ENCODE results near the gene PHC3. TPM values are rescaled to one million over a fixed set of nuclear protein-coding genes. Genes with fewer than 3 reads are reported as not detected.

Gene PHC3
- total RNA-seq, 3 donors from 2014 or later (not counting 1 experiment from before 2014, with no cell fraction given) = 121 to 130 (median 125) TPM

GRCh38 chr3:170189398-170190256 lies 8.1 kb upstream of the PHC3 start:
- peak; percentile 23 for TF ChIP-seq CTCF (IDR thresholded peaks at IDR 0.05)
- Mint-ChIP-seq H3K27me3 (ENCODE audit: low read depth in 2 of 2) (peaks cover 0 to 10% of the 10 kb centered on the region in 2 donors), H3K9me3 (no peaks in the 10 kb centered on the region), H3K36me3 (no peaks in the 10 kb centered on the region), H3K4me3 (no peak overlapping the region), H3K4me1 (peaks cover 0 to 11% of the 10 kb centered on the region in 2 donors), H3K27ac (no peak overlapping the region)
- H3K4me1 ChIP-seq (ENCODE audit: control insufficient read depth, insufficient read depth, low read length) = peaks cover 3% of the 10 kb centered on the region
- ATAC-seq = peak in 1 of 3 donors; percentile 20
- no peaks in the 10 kb centered on the region for H3K9me3 ChIP-seq (ENCODE audit: control insufficient read depth, insufficient read depth, low read length)
- no peaks in the 10 kb centered on the region for H3K36me3 ChIP-seq (ENCODE audit: control insufficient read depth, insufficient read depth, low read length)
- 91% methylated on average over 4 of the region's 4 CpGs for WGBS (ENCODE audit: insufficient coverage)
- no peak for DNase-seq
- intact Hi-C loops (cut with micrococcal nuclease) = no loop called here
- no peaks in the 10 kb centered on the region for H3K27me3 ChIP-seq (ENCODE audit: control insufficient read depth, insufficient read depth, low read length)
- no peak overlapping the region for H3K27ac ChIP-seq (ENCODE audit: low read length)
- no peak overlapping the region for H3K4me3 ChIP-seq (ENCODE audit: low read length)

GRCh38 chr3:170180079-170180907 lies 1.2 kb downstream of the PHC3 start:
- Histone ChIP-seq H3K4me3 (ENCODE audit: low read length) (peak overlapping the region; percentile 84), H3K4me1 (ENCODE audit: control insufficient read depth, insufficient read depth, low read length) (peaks cover 26% of the 10 kb centered on the region), H3K9me3 (ENCODE audit: control insufficient read depth, insufficient read depth, low read length) (no peaks in the 10 kb centered on the region), H3K36me3 (ENCODE audit: control insufficient read depth, insufficient read depth, low read length) (peaks cover 23% of the 10 kb centered on the region), H3K27ac (ENCODE audit: low read length) (peak overlapping the region; percentile 97), H3K27me3 (ENCODE audit: control insufficient read depth, insufficient read depth, low read length) (no peaks in the 10 kb centered on the region)
- no peak for TF ChIP-seq CTCF (IDR thresholded peaks at IDR 0.05)
- ATAC-seq (peak; percentile 6 to 45 (median 27)), DNase-seq (peak in 1 of 2 donors; percentile 49)
- H3K36me3 Mint-ChIP-seq = no peaks in the 10 kb centered on the region
- intact Hi-C loops (cut with micrococcal nuclease) = loop anchor here (2.0 to 5.0 kb wide), 3 partner anchors 43 to 418 kb away; partner anchors contain the start of genes PRKCI and SKIL
- peaks cover 32 to 40% of the 10 kb centered on the region in 2 donors for H3K4me1 Mint-ChIP-seq
- H3K9me3 Mint-ChIP-seq = no peaks in the 10 kb centered on the region
- H3K4me3 Mint-ChIP-seq = peak overlapping the region; percentile 97
- peak overlapping the region; percentile 96 to 99 for H3K27ac Mint-ChIP-seq
- WGBS (ENCODE audit: insufficient coverage) = 7% methylated on average over 11 of the region's 16 CpGs
- H3K27me3 Mint-ChIP-seq (ENCODE audit: low read depth in 2 of 2) = no peaks in the 10 kb centered on the region

- peak overlapping the region; percentile 97 for H3K27ac ChIP-seq (ENCODE audit: low read length)
- H3K9me3 ChIP-seq (ENCODE audit: control insufficient read depth, insufficient read depth, low read length) = no peaks in the 10 kb centered on the region
- Mint-ChIP-seq H3K4me1 (peaks cover 36 to 45% of the 10 kb centered on the region in 2 donors), H3K9me3 (no peaks in the 10 kb centered on the region), H3K27me3 (ENCODE audit: low read depth in 2 of 2) (no peaks in the 10 kb centered on the region), H3K27ac (peak overlapping the region; percentile 96 to 99), H3K36me3 (no peaks in the 10 kb centered on the region), H3K4me3 (peak overlapping the region; percentile 97)
- intact Hi-C loops (cut with micrococcal nuclease) = no loop called here
- 29% methylated on average over 1 of the region's 1 CpG for WGBS (ENCODE audit: insufficient coverage)
- TF ChIP-seq CTCF (IDR thresholded peaks at IDR 0.05) = no peak
- H3K36me3 ChIP-seq (ENCODE audit: control insufficient read depth, insufficient read depth, low read length) = peaks cover 31% of the 10 kb centered on the region
- no peak overlapping the region for H3K4me3 ChIP-seq (ENCODE audit: low read length)
- ATAC-seq (no peak), DNase-seq (no peak)
- H3K27me3 ChIP-seq (ENCODE audit: control insufficient read depth, insufficient read depth, low read length) = no peaks in the 10 kb centered on the region
- H3K4me1 ChIP-seq (ENCODE audit: control insufficient read depth, insufficient read depth, low read length) = peaks cover 26% of the 10 kb centered on the region
These were observed 2.1 kb downstream of the PHC3 start for GRCh38 chr3:170179432-170179831.

Data from natural killer cell (primary cell).